Peyer's patch (tissue), 4 donors: ENCODE measurements around the gene ARL6IP4.

Experiments
- CTCF ChIP-seq, 6 experiments: fragments of 450-650 bp in 4 of 6; fragments of 200-600 bp in 2 of 6; sonication (generic) in 1 of 6; IDR thresholded peaks; one replicate each; pipeline ENCODE4 v1.5.1; 2017 to 2019; ENCODE audit warnings: antibody characterized with exemption in 6 of 6, mild to moderate bottlenecking in 3 of 6, moderate library complexity in 1 of 6
- POLR2A ChIP-seq, 2 donors: fragments of 450-650 bp; IDR thresholded peaks; one replicate each; pipeline ENCODE4 v1.5.1; 2017; ENCODE audit warnings: antibody characterized with exemption in 2 of 2, mild to moderate bottlenecking in 2 of 2, moderate library complexity in 2 of 2

DNA sequence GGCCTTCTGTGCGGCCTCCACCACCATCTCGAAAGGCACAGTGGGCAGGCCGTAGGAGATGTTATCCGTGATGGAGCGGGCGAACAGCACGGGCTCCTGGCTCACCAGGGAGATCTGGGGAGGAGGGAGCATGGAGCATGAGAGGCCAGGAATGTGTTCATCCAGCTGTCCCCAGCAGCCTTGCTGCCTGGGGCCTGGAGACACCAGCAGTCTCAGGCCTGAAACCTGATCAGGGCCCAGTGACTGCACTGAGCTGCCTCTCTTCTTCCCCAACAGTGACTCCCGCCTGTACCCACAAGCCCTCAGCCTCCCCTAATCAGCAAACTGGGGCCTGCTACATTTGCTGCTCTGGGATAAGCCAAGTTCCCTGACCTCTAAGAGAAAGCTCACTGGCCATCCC, 45.2 kb upstream of the ARL6IP4 start:
- TF ChIP-seq CTCF (IDR thresholded peaks at IDR 0.05): no peak
- TF ChIP-seq POLR2A (IDR thresholded peaks at IDR 0.05): no peak
